Measurements from ENCODE around the gene DUSP23. TPM values are rescaled to one million over a fixed set of nuclear protein-coding genes. Genes with fewer than 3 reads are reported as not detected.

DUSP23 gene
- total RNA-seq, 6 experiments from 2014 or later, result 28.3 to 125 (median 69.4) TPM

DNA sequence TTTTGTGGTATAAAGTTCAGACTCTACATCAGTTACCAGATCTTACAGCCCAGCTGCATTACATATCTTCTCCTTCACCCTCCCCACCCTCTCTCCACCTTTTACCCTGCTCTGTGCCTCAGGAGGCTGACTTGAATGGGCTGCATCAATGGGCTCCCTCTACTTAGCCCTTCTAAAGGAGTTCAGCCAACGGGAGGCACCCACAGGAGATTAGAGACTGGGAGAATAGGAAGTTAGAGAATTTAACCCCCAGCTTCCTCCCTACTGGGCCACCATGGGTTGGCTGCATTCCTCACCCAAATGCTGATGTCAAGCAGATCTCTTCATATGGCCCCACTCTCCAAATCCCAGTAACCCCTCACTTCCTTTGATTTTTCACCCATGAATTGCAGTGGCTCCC lies 17.1 kb upstream of the DUSP23 start:
- intact Hi-C loops (cut with DNase I), result no loop called here
- 67% methylated on average over 1 of the region's 1 CpG for WGBS (ENCODE audit: insufficient coverage, low coverage, low lambda C conversion rate, missing lambda C conversion rate)

DNA sequence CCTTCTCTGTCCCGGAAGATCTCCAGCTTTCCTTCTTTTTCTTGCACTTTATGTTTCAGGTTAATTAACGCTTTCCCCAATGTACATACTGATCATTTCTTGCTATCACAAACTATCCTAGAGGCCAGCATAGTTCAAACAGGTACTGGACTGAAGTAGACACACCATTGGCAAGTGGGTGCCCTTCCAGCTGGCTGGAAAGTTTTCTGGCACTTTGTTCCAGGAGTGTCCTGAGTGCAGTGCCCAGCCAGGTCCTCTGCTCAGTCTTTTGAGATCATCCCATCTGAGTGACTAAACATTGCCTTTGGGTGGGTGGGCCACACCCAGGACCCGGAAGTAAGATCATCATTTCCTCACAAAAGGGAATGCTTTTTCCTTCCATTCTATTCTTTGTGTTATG lies 15.0 kb upstream of the DUSP23 start:
- Histone ChIP-seq H3K27me3 (no peaks in the 10 kb centered on the region), H3K4me1 (peaks cover 0 to 6% (median 0%) of the 10 kb centered on the region in 4 donors), H3K4me3 (no peak overlapping the region), H3K9me3 (no peaks in the 10 kb centered on the region), H3K27ac (peak overlapping the region in 1 of 3 donors; percentile 30), H3K36me3 (no peaks in the 10 kb centered on the region)
- intact Hi-C loops (cut with DNase I), result no loop called here
- TF ChIP-seq POLR2A (IDR thresholded peaks at IDR 0.05), result no peak
- TF ChIP-seq, protein P1, sequence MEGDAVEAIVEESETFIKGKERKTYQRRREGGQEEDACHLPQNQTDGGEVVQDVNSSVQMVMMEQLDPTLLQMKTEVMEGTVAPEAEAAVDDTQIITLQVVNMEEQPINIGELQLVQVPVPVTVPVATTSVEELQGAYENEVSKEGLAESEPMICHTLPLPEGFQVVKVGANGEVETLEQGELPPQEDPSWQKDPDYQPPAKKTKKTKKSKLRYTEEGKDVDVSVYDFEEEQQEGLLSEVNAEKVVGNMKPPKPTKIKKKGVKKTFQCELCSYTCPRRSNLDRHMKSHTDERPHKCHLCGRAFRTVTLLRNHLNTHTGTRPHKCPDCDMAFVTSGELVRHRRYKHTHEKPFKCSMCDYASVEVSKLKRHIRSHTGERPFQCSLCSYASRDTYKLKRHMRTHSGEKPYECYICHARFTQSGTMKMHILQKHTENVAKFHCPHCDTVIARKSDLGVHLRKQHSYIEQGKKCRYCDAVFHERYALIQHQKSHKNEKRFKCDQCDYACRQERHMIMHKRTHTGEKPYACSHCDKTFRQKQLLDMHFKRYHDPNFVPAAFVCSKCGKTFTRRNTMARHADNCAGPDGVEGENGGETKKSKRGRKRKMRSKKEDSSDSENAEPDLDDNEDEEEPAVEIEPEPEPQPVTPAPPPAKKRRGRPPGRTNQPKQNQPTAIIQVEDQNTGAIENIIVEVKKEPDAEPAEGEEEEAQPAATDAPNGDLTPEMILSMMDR (IDR thresholded peaks at IDR 0.05), result no peak
- DNase-seq (peak in 2 of 3 donors; percentile 70 to 71), ATAC-seq (peak; percentile 91 to 100 (median 95))
- 66% methylated on average over 3 of the region's 3 CpGs for WGBS (ENCODE audit: insufficient coverage, low coverage, low lambda C conversion rate, missing lambda C conversion rate)

More for the DNA sequence above, 17.1 kb upstream of the DUSP23 start:
- ATAC-seq (peak in 1 of 4 donors; percentile 32), DNase-seq (no peak)
- peaks cover 0 to 6% (median under 1%) of the 10 kb centered on the region in 4 donors for H3K4me1 ChIP-seq
- no peak overlapping the region for H3K27ac ChIP-seq
- no peak overlapping the region for H3K4me3 ChIP-seq
- H3K36me3 ChIP-seq, result no peaks in the 10 kb centered on the region
- no peak for TF ChIP-seq POLR2A (IDR thresholded peaks at IDR 0.05)
- TF ChIP-seq, protein P1 (IDR thresholded peaks at IDR 0.05), result no peak
- no peaks in the 10 kb centered on the region for H3K27me3 ChIP-seq
- H3K9me3 ChIP-seq, result no peaks in the 10 kb centered on the region

DNA sequence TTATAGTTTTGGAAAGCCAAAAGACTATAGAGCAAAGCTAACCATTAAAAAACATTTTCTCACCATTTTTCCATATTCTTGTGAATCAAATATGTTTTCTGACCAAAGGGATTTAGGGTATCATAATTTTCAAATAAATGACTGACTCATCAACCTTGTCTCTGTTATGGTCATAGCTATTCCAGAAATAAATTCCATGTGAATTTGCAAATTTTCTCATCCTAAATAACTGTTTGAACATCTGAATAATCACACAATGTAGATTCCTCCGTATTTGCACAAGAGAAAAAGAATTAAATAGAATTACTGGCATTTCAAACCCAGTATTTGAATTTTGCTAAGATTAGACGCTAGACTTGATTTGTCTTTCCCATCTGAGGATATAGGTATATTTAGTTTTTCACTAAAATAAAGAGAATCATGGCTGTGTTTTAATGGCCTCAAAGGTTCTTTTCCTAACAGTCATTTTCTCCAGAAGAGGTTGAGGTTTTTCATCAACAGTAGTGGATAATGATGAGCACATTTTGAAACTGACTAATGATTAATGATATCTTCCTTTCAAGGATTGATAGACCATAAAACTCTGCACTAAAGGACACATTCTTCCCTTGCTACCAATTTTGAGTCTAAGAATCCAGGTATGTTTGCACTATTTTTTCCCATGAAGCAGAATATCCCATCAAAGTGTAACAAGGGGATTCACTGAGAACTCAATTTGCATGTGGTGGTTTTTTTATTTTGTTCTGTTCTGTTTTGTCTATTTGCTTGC lies 9.5 kb upstream of the DUSP23 start:
- H3K9me3 ChIP-seq, result no peaks in the 10 kb centered on the region
- DNase-seq (no peak), ATAC-seq (no peak)
- no peak overlapping the region for H3K27ac ChIP-seq
- 94% methylated on average over 2 of the region's 2 CpGs for WGBS (ENCODE audit: insufficient coverage, low coverage, low lambda C conversion rate, missing lambda C conversion rate)
- intact Hi-C loops (cut with DNase I), result no loop called here
- no peaks in the 10 kb centered on the region for H3K36me3 ChIP-seq
- no peak overlapping the region for H3K4me3 ChIP-seq
- H3K4me1 ChIP-seq, result peaks cover 0 to 10% (median 2%) of the 10 kb centered on the region in 4 donors
- TF ChIP-seq POLR2A (IDR thresholded peaks at IDR 0.05), result no peak
- TF ChIP-seq, protein P1 (IDR thresholded peaks at IDR 0.05), result no peak
- no peaks in the 10 kb centered on the region for H3K27me3 ChIP-seq

DNA sequence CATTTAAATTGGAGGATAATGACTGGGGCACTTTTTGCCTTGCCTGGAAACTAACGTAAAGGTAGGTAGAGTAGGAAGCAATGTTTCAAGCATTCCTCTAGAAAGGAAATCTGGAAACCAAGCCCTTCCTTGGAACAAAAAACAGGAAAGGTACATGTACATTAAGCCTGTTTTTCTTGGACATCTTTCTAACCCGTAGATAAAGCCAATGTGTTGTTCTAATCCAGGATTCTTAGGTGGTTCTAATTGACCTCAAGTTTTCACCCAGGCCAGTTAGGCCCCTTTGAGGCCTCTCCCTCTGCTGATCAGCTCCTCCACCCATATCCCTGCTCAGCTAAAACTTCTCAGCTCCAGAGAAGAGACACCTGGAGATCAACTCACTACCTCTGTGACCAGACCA lies 6.3 kb upstream of the DUSP23 start:
- no peak overlapping the region for H3K27ac ChIP-seq
- H3K36me3 ChIP-seq, result no peaks in the 10 kb centered on the region
- no peak for TF ChIP-seq POLR2A (IDR thresholded peaks at IDR 0.05)
- TF ChIP-seq, protein P1 (IDR thresholded peaks at IDR 0.05), result no peak
- no peak overlapping the region for H3K4me3 ChIP-seq
- intact Hi-C loops (cut with DNase I), result no loop called here
- no peaks in the 10 kb centered on the region for H3K9me3 ChIP-seq
- no peak for DNase-seq
- H3K4me1 ChIP-seq, result peaks cover 0 to 12% (median 2%) of the 10 kb centered on the region in 4 donors
- no peaks in the 10 kb centered on the region for H3K27me3 ChIP-seq
- 79% methylated on average over 2 of the region's 2 CpGs for WGBS (ENCODE audit: insufficient coverage, low coverage, low lambda C conversion rate, missing lambda C conversion rate)
- no peak for ATAC-seq
